ENCODE results near the gene INTS1. TPM values are rescaled to one million over a fixed set of nuclear protein-coding genes. Genes with fewer than 3 reads are reported as not detected.

INTS1 gene
- total RNA-seq, 1 experiment from 2014 or later: 34.2 TPM

DNA sequence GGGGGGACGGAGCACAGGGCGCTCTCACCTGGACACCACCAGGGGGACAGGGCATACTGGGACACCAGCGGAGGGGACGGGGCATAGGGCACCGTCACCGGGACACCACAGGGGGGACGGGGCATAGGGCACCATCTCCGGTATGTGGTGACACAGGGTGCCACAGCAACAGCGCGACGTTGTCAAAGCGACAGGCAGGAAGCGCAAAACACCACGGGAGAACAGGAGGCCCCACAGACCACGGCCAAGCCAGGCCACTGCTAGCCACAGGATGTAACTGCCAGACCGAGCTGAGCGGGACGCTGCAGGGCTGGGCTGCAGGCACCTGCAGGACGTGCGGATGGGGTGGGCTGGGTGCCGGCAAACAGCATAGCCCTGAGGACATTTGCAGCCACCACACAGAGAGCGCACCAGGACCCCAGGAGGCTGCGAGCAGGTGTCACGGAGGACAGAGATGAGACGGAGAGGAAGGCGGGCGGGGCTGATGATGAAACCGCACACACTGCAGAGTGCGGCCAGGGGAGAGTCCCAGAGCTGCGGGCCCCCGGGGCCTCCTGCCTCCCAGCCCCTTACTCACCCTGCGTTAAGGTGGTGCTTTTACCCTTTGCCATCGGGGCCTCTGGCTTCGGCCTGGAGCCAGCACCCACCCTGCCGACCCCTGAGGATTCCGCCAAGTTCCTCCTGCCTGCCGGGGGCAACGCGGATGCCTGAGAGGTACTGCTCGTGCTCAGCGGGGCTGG is 62.4 kb downstream of the INTS1 start:
- H3K9me3 ChIP-seq: no peaks in the 10 kb centered on the region
- H3K36me3 ChIP-seq: peaks cover 5% of the 10 kb centered on the region; the same call in 1 of the 2 replicates

DNA sequence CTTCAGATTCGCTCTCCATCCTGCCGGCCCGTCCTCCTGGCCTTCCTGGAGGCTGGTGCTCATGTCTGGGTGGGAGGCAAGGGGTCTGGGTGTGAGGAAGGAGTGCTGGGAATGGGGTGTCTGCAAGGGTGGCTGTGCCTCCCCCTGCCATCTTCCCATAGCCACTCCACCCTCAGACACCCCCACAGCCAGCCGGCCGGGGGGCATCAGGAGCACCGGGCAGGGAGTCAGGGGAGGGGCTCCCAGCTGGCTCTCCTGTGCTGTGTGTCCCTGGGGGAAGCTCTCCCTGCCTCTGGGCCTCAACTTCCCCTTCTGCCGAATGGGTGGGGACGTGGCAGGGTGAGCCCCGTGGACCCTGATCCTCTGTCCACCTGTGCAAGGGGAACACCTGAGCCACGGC is 63.6 kb downstream of the INTS1 start:
- H3K36me3 ChIP-seq: peaks cover 5% of the 10 kb centered on the region; the same call in 1 of the 2 replicates

More for the DNA sequence above, 62.4 kb downstream of the INTS1 start:
- no peak for DNase-seq
- no peaks in the 10 kb centered on the region for H3K27me3 ChIP-seq
- H3K4me3 ChIP-seq: no peak overlapping the region

DNA sequence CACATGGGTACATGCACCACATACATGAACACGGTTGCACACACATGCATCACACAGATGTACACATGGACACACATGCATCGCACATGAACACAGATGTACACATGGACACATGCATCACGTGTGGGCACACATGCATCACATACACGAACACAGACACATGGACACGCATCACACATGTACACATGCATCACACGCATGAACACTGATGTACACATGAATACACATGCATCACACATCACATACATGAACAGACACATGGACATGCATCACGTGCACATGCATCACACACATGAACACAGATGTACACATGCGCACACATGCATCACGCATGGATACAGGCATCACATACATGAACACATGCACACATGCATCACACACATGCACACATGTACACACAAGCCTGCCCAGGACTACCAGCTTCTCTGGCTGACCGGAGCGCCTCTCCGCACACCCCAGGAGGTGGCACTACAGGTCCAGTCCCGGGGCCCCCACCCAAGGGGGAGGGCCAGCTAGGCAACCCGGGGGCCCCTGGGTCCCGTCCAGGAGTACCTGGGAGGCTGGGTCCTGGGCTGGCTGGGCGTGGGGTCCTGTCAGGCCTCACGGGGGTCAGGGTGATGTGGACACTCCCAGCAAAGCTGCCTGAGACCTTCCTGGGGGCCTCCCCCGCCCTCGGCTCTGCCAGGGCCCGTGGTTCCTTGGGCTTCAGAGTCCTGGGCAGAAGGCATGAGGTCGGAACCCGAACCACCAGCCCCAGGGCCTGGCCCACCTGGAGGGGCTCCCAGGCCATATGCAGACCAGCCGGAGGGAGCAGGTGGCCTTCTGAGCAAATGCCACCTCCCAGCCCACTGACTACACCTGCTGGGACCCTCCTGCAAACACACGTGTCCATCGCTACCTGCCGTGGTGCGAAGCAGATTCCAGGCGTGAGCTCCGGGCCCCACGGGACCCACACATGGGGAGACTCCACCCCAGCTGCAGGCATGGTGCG is 64.5 kb downstream of the INTS1 start:
- no peaks in the 10 kb centered on the region for H3K27me3 ChIP-seq
- peaks cover 5% of the 10 kb centered on the region; the same call in 1 of the 2 replicates for H3K36me3 ChIP-seq
- H3K9me3 ChIP-seq: no peaks in the 10 kb centered on the region
- no peak overlapping the region for H3K4me3 ChIP-seq
- DNase-seq: no peak

More for the DNA sequence above, 63.6 kb downstream of the INTS1 start:
- Histone ChIP-seq H3K4me3 (no peak overlapping the region), H3K9me3 (no peaks in the 10 kb centered on the region), H3K27me3 (no peaks in the 10 kb centered on the region)
- no peak for DNase-seq

DNA sequence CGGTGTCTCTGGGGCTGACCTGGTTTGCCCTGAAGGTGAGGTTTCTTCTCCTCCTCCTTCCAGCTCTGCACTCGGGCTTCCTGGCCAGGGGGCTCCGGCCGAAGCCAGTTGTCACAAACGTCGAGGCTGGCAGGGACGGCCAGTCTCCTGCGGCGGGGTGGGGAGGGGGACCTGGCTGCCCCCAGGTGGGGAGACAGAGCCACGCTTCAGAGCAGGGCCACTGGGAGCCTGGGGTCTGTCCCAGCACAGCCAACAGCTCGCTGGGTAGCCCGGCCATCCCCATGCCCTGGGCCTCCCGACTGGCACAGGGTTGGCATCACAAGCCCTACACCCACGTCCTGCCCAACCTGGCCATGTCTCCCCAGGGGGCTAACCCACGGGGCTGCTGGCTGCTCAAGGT is 65.4 kb downstream of the INTS1 start:
- Histone ChIP-seq H3K9me3 (no peaks in the 10 kb centered on the region), H3K36me3 (peaks cover 5% of the 10 kb centered on the region; the same call in 1 of the 2 replicates), H3K27me3 (no peaks in the 10 kb centered on the region), H3K4me3 (no peak overlapping the region)
- no peak for DNase-seq

DNA sequence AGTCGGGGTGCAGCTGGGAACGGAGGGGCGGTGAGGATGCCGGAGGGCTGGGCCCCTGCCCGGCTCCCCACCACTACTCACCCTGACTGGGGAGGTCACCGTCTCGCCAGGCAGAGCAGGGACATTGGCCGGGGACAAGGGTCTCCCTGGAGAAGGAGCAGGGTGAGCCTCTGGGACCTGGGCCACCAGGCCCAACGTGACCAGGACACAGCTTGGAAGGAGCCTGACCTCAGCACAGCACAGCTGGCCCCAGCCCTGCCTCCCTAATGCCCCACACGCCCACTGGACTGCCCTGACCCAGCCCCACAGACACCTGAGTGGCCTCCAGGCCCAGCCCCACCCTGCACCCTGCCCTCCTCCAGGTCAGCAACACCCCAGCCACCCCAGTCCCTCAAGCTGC is 66.0 kb downstream of the INTS1 start:
- no peak overlapping the region for H3K4me3 ChIP-seq
- H3K9me3 ChIP-seq: no peaks in the 10 kb centered on the region
- H3K27me3 ChIP-seq: no peaks in the 10 kb centered on the region
- no peak for DNase-seq
- H3K36me3 ChIP-seq: peaks cover 5% of the 10 kb centered on the region; the same call in 1 of the 2 replicates

DNA sequence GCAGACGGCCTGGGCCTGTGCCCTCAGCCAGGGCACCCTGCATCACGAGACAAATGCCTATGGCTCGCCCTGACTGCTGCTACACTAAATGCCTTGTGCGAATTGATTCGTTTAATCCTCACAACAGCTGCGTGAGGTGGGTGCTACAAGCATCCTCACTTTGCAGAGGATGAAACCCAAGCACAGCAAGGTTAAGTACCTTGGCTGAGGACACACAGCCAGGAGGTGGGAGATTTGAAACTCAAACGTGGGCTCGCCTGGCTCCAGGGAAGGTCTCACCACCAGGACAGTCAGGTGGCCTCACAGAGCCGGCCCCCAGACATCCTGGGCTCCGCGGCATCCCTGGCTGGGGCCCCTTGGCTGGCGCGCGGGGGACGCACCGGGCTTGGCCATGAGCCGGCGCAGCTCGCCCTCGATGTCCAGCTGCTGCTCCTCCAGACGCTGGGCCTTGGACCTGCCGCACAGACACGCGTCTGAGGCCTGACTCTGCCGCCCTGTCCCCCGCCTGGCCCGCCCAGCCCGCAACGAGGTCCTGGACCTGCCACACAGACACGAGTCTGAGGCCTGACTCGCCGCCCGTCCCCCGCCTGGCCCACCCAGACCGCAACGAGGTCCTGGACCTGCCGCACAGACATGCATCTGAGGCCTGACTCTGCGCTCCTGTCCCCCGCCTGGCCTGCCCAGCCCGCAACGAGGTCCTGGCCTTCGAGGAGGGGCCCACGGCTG is 66.9 kb downstream of the INTS1 start:
- H3K9me3 ChIP-seq: no peaks in the 10 kb centered on the region
- peaks cover 5% of the 10 kb centered on the region; the same call in 1 of the 2 replicates for H3K36me3 ChIP-seq
- no peak overlapping the region for H3K4me3 ChIP-seq
- H3K27me3 ChIP-seq: no peaks in the 10 kb centered on the region
- no peak for DNase-seq

DNA sequence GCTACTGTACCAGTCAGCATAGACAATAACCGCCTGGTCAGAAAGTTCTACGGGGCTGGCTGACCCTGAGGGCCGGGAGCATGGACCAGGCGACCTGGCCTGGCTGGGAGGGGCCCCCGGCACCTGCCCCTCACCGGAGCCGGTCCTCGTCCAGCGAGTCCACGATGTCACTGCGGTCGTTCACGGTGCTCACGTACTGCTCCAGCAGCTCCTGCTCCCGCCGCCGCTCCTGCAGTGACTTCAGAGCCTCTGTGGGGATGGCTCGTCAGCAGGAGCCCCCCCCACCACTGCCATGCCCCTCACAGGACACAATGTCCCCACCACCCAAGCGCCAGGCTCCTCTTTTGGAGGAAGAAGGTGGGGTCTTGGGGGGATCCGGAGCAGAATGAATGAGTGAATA is 67.6 kb downstream of the INTS1 start:
- H3K9me3 ChIP-seq: no peaks in the 10 kb centered on the region
- no peak for DNase-seq
- peaks cover 5% of the 10 kb centered on the region; the same call in 1 of the 2 replicates for H3K36me3 ChIP-seq
- no peak overlapping the region for H3K4me3 ChIP-seq
- H3K27me3 ChIP-seq: no peaks in the 10 kb centered on the region

DNA sequence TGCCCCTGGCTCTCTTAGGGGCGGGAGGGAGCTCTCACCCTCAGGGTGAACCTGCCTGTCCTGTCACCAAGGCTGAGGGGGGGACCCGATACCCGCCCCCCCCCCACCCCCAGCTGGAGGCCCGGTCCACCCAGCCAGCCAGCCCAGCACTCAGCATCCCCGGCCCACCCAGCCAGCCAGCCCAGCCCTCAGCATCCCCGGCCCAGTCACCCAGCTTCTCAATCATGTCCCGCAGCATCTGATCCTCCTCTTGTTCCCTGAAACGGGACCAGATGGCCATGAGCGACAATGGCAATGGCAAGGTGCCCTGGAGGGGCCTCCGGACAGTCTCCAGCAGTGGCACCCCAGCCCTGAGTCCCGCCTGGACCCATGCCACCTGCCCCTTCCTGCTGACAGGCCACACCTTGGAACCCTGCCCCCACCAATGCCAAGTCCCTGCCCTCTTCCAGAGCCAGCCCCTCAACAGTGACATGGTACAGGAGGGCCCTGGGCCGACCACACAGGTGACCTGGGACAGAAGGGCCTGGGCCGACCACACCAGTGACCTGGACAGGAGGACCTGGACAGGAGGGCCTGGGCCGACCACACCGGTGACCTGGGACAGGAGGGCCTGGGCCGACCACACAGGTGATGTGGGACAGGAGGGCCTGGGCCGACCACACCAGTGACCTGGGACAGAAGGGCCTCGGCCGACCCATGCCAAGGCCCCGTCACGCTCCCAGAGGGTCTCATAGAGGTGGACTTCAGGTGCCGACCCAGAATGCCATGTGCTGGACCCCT is 69.1 kb downstream of the INTS1 start:
- no peak overlapping the region for H3K4me3 ChIP-seq
- H3K27me3 ChIP-seq: no peaks in the 10 kb centered on the region
- peaks cover 5% of the 10 kb centered on the region; the same call in 1 of the 2 replicates for H3K36me3 ChIP-seq
- no peak for DNase-seq
- H3K9me3 ChIP-seq: no peaks in the 10 kb centered on the region

DNA sequence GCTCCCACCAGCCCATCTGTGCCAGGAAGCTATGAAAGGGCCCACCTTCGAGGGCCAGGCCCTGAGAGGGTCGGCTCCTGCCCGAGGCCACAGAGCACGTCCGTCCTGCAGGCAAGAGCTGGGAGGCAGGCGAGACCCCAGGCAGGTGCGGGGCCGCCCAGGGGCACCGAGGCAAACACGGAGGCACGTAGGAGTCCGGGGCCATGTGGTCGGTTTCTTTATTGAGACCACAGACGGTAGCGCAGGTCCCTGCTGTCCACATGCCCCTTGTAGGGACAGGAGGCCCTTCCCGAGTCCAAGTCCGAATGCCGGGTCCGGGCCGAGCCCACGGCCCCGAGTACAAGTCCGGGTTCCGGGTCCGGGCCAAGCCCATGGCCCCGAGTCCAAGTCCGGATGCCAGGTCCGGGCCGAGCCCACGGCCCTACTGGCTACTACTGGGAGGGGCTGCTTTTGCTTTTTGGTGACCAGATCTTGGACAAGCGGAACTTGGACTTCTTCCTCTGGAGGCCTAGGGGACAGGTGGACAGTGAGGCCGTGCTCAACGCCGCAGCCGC is 69.9 kb downstream of the INTS1 start:
- H3K9me3 ChIP-seq: no peaks in the 10 kb centered on the region
- no peak for DNase-seq
- no peaks in the 10 kb centered on the region for H3K27me3 ChIP-seq
- H3K36me3 ChIP-seq: peaks cover 2% of the 10 kb centered on the region; the same call in 1 of the 2 replicates
- no peak overlapping the region for H3K4me3 ChIP-seq

DNA sequence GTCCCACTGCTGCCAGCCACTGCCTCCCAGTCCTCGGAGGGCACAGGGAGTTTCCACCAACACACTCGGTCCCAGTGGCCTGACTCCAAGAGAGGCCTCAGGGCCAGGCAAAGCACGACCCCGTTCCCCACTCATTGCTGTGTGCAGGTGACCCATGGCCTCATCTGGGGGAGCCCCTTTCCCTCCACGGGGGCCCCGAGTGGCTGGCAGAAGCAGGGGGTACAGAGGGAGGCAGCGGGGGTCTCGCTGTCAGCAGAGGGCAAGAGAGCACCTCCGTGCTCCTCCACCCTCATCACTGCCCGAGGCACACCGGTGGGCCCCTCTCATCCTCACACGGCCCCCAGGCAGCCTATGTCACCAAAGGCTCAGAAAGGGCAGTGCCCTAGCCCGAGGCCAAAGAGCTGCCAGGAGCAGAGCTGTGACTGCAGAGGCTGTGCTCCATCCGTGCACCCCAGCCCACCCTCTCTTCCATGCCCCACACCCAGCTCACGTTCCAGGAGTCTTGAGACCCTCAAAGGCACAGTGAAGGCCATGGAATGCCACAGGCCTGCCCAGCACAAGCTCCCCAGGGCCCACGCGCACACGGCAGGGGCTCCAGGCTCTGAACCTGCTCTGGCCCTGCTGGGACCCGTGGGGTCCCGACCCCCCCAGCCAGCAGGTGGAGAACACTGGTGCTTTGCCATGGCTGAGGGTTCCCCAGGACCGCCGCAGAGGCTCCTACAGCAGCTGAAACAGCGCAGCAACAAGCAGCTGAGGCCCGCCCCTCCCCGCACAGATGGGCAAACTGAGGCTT is 70.9 kb downstream of the INTS1 start:
- Histone ChIP-seq H3K27me3 (no peaks in the 10 kb centered on the region), H3K9me3 (no peaks in the 10 kb centered on the region), H3K36me3 (no peaks in the 10 kb centered on the region), H3K4me3 (no peak overlapping the region)
- DNase-seq: no peak

DNA sequence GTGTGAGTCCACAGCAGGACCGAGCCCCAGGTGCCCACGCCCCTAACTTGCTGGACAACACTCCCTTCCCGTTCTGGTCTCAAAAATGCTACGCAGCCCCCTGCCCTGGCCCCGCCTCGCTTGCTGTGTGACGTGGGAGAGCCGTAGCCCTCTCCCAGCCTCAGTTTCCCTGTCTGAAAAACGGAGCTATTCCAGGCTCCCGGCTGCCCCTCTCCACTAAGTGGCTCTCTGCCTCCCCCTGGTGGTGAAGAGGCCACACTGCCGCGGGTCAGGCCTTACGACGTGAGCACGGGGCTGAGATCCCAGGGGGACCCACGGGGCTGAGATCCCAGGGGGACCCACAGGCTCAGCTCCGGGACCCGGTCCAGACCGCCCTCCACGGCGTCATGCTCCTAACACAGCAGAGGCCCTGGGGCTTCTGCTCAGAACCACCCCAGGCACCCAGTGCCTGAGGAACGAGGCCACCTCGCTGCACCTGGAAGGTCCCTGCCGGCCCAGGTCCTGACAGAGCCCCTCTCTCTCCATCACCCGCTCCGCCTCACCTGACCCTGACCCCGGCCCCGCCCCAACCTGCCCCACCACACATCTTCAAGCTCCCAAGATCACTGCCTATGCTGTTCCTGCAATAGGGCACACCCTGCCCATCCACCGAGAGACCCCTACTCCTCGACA is 71.6 kb downstream of the INTS1 start:
- Histone ChIP-seq H3K4me3 (no peak overlapping the region), H3K36me3 (no peaks in the 10 kb centered on the region), H3K9me3 (no peaks in the 10 kb centered on the region), H3K27me3 (no peaks in the 10 kb centered on the region)
- peak; percentile 46 for DNase-seq

DNA sequence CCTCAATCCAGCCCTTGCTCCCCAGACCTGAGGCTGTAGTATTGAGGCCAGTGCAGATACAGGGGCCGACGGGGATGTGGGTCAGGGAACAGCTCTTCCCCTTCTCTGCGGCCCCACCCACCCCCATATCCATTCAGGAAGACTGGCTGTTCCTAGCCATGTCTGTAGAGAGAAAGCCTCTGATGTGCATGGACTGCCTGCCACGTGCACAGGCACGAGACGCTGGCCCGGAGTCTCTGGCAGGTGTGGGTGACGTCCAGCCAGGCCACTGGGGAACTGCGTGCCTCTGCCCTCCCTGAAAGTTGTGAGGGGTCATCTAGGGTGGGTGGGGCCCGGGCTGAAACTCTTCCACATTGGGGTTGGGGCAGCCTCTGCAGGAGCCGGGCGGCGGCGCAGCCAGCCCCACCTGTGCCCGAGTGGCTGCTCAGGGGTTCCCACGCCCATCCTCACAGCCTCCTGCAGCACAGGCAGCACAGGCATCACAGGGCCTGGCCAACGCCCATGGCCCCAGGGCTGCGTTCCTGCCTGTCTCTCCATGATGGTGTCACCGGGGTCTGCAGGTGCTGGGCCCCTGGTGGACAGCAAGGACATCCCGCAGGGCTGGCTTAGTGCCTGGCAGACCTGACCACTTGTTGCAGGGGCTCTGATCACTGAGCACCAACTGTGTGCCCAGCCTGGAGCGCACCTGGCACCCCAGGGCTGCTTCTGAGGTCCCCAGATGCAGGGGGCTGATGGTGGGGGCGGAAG is 72.4 kb downstream of the INTS1 start:
- H3K4me3 ChIP-seq: no peak overlapping the region
- no peaks in the 10 kb centered on the region for H3K27me3 ChIP-seq
- no peaks in the 10 kb centered on the region for H3K9me3 ChIP-seq
- no peak for DNase-seq
- H3K36me3 ChIP-seq: no peaks in the 10 kb centered on the region

DNA sequence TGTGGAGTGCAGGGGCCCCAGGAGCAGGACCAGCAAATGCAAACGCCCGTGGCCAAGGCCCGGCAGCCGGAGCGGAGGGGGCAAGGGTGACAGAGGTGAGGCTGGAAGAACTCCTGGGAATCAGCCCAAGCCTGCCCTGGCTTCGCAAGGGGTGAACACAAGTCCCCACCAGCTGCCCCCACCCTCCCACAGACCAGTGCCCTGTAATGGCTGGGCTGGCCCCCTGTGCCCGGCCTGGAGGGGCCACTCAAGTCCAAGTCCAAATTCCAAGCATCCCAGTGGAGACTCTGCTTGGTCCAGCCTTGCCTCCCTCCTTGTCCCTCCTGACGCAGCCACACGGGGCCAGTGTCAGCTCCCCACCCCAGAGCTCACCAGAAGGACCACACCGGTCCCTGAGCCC is 73.0 kb downstream of the INTS1 start:
- Histone ChIP-seq H3K27me3 (no peaks in the 10 kb centered on the region), H3K36me3 (no peaks in the 10 kb centered on the region), H3K4me3 (no peak overlapping the region), H3K9me3 (no peaks in the 10 kb centered on the region)
- no peak for DNase-seq

All from MG63 (cell line).